Calu3 (cell line): Measurements from ENCODE around the gene MIA2. TPM values are rescaled to one million over a fixed set of nuclear protein-coding genes. Genes with fewer than 3 reads are reported as not detected.

Experiments
- BruUV-seq: library from RNA; stranded (reverse); fragments of 400-500 nt; replicated peaks from 2 replicates; lab custom pipeline; 2021; lab: Mats Ljungman, UMichigan
- CTCF ChIA-PET: fragments of 300-600 bp; sonication (Branson Sonifier 250); formaldehyde crosslinking; loops from one replicate; lab custom pipeline; 2022; ENCODE audit warnings: antibody characterized with exemption; lab: Charles Lee
- DNase-seq: peaks from one replicate; pipeline ENCODE4 v3.0.0; 2022
- H3K27ac Mint-ChIP-seq: one replicate; pipeline ENCODE4 v1.8.0; 2022; ENCODE audit warnings: mixed read lengths; ENCODE audit not compliant: unreplicated experiment
- H3K27me3 Mint-ChIP-seq: one replicate; pipeline ENCODE4 v1.8.0; 2022; ENCODE audit warnings: mixed read lengths; ENCODE audit not compliant: unreplicated experiment
- H3K36me3 Mint-ChIP-seq: one replicate; pipeline ENCODE4 v1.8.0; 2022; ENCODE audit warnings: mild to moderate bottlenecking, moderate library complexity, mixed read lengths; ENCODE audit not compliant: insufficient read depth, unreplicated experiment
- H3K4me1 Mint-ChIP-seq: one replicate; pipeline ENCODE4 v1.8.0; 2022; ENCODE audit warnings: mild to moderate bottlenecking, low read depth, mixed read lengths; ENCODE audit not compliant: unreplicated experiment
- H3K4me3 Mint-ChIP-seq: one replicate; pipeline ENCODE4 v1.8.0; 2022; ENCODE audit warnings: mild to moderate bottlenecking, low read depth, moderate library complexity, mixed read lengths; ENCODE audit not compliant: unreplicated experiment
- H3K9me3 Mint-ChIP-seq: one replicate; pipeline ENCODE4 v1.8.0; 2022; ENCODE audit warnings: low read depth, mixed read lengths; ENCODE audit not compliant: unreplicated experiment
- intact Hi-C: fragments of 100-400 bp; cut with micrococcal nuclease; formaldehyde crosslinking; loops from one replicate; pipeline ENCODE4 v1.10.0; 2022; ENCODE audit not compliant: unreplicated experiment
- total RNA-seq: library from RNA; stranded (reverse); gene quantifications from 2 replicates; pipeline ENCODE4 v1.2.3, GENCODE V29; 2022
- TF ChIP-seq, protein P1 (sequence below): fragments of 200-600 bp; IDR thresholded peaks from one replicate; pipeline ENCODE4 v1.8.0; 2022; ENCODE audit warnings: antibody characterized with exemption; ENCODE audit not compliant: unreplicated experiment

The MIA2 gene
- total RNA-seq, 1 experiment from 2014 or later, result 49.1 TPM

DNA sequence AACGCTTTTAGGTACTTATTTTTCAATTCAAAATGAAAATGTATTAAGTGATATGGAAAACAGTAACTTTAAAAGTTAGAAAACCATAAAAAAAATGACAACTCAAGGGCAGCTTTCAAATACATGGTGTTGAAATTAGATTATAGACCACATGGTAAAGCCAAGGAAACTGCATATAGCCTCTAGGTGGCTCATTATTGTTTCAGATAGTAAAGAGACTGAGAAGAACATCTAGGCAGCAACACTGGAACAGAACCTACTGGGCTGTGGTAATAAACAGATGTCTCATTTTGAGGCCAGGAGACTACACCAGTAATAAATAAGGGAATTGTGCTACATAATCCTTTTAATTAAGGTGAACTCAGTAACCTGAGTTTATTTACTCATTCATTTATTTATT, 185.6 kb downstream of the MIA2 start:
- H3K9me3 Mint-ChIP-seq, result peaks cover 8% of the 10 kb centered on the region
- no peak for DNase-seq
- no peaks in the 10 kb centered on the region for H3K36me3 Mint-ChIP-seq
- BruUV-seq, result no TSS peak
- H3K4me3 Mint-ChIP-seq, result no peak overlapping the region
- CTCF ChIA-PET, result interaction anchor here (0.7 kb wide), 1 partner anchor 23 kb away, joined by 3 read pairs; no protein-coding TSS in a partner anchor
- TF ChIP-seq, protein P1, sequence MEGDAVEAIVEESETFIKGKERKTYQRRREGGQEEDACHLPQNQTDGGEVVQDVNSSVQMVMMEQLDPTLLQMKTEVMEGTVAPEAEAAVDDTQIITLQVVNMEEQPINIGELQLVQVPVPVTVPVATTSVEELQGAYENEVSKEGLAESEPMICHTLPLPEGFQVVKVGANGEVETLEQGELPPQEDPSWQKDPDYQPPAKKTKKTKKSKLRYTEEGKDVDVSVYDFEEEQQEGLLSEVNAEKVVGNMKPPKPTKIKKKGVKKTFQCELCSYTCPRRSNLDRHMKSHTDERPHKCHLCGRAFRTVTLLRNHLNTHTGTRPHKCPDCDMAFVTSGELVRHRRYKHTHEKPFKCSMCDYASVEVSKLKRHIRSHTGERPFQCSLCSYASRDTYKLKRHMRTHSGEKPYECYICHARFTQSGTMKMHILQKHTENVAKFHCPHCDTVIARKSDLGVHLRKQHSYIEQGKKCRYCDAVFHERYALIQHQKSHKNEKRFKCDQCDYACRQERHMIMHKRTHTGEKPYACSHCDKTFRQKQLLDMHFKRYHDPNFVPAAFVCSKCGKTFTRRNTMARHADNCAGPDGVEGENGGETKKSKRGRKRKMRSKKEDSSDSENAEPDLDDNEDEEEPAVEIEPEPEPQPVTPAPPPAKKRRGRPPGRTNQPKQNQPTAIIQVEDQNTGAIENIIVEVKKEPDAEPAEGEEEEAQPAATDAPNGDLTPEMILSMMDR, result no peak
- no peak overlapping the region for H3K27ac Mint-ChIP-seq
- intact Hi-C loops, result no loop called here
- no peaks in the 10 kb centered on the region for H3K4me1 Mint-ChIP-seq
- no peaks in the 10 kb centered on the region for H3K27me3 Mint-ChIP-seq

DNA sequence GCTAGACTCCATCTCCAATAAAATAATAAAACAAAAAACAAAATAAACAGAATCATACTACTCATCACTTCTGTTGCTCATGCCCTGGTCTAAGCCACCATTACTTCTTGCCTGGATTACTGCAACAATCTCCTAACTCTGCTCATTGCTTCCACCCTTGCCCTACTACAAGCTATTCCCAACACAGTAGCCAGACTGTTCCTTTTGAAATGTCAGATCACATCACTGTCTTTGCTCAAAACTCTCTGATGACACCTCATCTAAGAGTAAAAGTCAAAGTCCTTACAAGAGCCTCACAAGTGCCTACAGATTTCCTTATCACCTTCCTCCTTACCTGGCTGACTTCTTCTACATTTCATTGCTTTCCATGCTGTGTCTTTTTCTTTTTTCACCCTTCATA, 188.5 kb downstream of the MIA2 start:
- peaks cover 14% of the 10 kb centered on the region for H3K4me1 Mint-ChIP-seq
- TF ChIP-seq, protein P1, result no peak
- H3K27ac Mint-ChIP-seq, result no peak overlapping the region
- CTCF ChIA-PET, result no interaction called here
- intact Hi-C loops, result no loop called here
- H3K27me3 Mint-ChIP-seq, result no peaks in the 10 kb centered on the region
- H3K4me3 Mint-ChIP-seq, result no peak overlapping the region
- no peaks in the 10 kb centered on the region for H3K36me3 Mint-ChIP-seq
- no peak for DNase-seq
- H3K9me3 Mint-ChIP-seq, result no peaks in the 10 kb centered on the region
- BruUV-seq, result no TSS peak

DNA sequence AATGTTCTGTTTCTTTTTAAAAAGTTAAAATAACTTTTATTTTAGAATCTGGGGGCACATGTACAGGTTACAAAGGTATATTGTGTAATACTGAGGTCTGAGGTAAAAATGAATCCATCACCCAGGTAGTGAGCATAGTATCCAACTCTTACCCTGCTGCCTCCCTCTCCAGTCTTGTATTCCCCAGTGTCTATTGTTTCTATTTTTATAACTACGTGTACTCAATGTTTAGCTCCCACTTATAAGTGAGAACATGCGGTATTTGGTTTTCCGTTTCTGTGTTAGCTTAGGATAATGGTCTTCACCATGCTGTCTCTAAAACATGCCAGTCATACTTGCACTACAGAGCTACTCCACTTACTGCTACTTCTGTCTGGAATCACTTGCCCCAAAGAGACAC, 190.1 kb downstream of the MIA2 start:
- Mint-ChIP-seq H3K4me1 (peaks cover 14% of the 10 kb centered on the region), H3K4me3 (no peak overlapping the region), H3K27ac (no peak overlapping the region), H3K36me3 (no peaks in the 10 kb centered on the region), H3K9me3 (no peaks in the 10 kb centered on the region), H3K27me3 (no peaks in the 10 kb centered on the region)
- intact Hi-C loops, result no loop called here
- TF ChIP-seq, protein P1, result no peak
- no TSS peak for BruUV-seq
- no peak for DNase-seq
- CTCF ChIA-PET, result no interaction called here

DNA sequence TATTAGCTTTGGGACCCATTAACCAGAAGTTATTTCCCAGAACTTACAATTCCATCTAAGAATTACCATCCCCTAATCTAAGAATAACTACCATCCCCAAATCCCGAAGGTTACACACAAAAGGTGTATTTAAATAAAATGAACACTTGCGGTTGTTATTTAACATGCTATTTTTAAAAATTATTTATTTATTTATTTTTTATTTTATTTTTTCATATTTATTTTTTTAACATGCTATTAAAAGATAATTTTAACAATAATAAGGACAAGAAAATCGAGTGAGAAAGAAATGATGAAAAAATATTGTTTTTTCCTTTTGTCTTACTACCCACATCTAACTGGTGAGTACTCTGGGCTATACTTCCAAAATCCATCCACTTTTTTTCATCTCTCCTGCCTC, 192.2 kb downstream of the MIA2 start:
- no TSS peak for BruUV-seq

More for the DNA sequence above, 192.2 kb downstream of the MIA2 start:
- CTCF ChIA-PET, result interaction anchor here (0.6 to 2.0 kb wide), 2 partner anchors 83 to 194 kb away, joined by 3 to 11 read pairs; no protein-coding TSS in a partner anchor
- Mint-ChIP-seq H3K36me3 (peaks cover 7% of the 10 kb centered on the region), H3K27me3 (no peaks in the 10 kb centered on the region), H3K4me1 (peaks cover 32% of the 10 kb centered on the region), H3K9me3 (no peaks in the 10 kb centered on the region), H3K4me3 (no peak overlapping the region), H3K27ac (peak overlapping the region; percentile 52)
- TF ChIP-seq, protein P1, result no peak
- no peak for DNase-seq
- intact Hi-C loops, result loop anchor here (2.0 kb wide), 1 partner anchor 195 kb away; no protein-coding TSS in a partner anchor
